Activated CD4-positive, alpha-beta T cell treated with anti-CD3 and anti-CD28 coated beads, Interleukin-10, Interleukin-2, amounts not matched to agents 100 ng/mL and 50 ng/mL, durations not matched to agents 16 hours and 8 hours (primary cell): ENCODE results near the gene ARFIP1.

Experiments used
- DNase-seq: peaks from one replicate; pipeline ENCODE4 v3.0.0-alpha.2; 2020

Gene ARFIP1

DNA sequence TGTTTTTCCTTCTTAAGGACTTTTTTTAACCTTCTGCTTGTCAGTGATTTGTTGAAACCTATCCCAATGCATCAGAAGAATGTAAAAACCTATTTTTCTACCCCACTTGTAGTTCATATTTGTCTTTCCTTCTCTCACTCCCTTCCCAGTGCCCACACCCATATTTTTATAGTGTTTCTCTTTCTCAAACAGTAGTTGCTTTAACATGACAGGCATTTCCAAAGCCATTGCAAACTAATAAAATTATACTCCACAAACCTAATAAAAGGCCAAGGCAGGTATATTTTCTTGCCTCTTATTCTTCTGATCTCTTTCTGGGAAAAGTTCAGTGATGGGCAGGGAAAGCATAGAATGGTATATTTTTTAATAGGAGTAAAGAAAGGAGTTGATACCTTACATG, 120.6 kb downstream of the ARFIP1 start:
- no peak for DNase-seq

DNA sequence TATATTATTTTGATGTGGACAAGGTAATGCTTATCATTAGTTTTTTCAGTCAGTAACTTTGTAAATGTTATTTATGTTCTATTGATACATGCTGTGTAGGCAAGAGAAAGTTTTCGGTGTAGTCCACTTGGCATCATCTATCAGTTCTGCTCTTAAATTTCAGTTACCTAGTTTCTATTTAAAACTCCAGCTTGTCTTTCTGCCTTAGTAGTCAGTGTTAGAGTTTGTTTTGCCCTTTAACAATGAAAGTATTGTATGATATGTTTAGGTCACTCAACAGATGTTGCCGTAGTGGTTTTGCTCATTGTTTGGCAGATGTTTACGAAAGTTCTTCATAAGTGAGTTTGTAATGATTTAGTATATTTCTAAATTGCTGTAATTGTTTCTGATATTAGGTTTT, 121.5 kb downstream of the ARFIP1 start:
- no peak for DNase-seq

DNA sequence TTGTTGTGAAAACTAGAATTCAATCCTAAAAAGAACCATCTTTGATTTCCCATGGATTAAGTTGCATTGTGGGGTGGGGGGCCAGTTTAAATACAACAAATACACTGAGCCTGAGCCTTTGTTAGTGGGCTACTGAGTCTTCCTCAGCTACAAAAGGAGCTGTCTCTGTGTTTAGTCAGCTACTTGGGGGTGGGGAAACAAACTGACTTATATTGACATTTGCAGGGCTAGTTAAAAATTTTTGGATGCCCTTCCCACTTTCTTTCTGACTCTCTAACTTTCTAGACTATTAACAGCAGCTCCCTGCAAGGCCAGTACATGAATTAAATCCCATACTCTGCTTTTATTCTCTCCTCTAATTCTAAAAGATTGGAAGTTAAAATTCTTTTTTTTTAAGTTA, 123.9 kb downstream of the ARFIP1 start:
- no peak for DNase-seq

DNA sequence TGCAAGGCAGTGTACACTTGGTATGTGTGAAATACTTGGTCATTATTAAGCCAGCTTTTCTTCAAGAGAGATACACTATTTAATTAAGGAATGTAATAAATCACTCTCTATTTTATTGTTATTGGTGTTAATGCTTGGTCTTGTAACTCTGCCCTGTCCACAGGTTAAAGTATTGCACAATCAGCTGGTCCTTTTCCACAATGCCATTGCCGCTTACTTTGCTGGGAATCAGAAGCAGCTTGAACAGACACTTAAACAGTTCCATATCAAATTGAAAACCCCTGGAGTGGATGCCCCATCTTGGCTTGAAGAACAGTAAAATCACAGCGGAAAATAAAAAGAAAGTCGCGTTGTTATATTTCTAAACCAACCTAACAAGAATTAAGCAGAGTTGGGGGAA, 130.1 kb downstream of the ARFIP1 start:
- no peak for DNase-seq

DNA sequence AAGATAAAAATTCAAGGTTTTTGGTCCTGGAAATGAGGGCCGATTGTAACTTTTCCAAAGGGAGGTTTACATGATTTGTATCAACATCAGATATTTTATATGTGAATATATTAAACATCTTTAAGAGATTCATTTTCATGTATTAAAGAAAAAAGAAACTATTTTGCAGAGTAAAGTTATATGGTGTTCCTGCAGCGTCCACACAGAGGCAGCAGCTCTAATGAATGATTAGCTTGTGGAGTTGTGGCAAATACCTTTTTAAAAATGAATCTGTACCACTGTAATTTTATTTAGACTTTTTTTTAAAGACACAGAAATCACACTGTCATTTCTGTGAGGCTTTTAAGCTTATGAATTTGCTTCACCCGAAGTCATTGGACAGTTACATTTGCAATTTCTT, 130.8 kb downstream of the ARFIP1 start:
- no peak for DNase-seq

DNA sequence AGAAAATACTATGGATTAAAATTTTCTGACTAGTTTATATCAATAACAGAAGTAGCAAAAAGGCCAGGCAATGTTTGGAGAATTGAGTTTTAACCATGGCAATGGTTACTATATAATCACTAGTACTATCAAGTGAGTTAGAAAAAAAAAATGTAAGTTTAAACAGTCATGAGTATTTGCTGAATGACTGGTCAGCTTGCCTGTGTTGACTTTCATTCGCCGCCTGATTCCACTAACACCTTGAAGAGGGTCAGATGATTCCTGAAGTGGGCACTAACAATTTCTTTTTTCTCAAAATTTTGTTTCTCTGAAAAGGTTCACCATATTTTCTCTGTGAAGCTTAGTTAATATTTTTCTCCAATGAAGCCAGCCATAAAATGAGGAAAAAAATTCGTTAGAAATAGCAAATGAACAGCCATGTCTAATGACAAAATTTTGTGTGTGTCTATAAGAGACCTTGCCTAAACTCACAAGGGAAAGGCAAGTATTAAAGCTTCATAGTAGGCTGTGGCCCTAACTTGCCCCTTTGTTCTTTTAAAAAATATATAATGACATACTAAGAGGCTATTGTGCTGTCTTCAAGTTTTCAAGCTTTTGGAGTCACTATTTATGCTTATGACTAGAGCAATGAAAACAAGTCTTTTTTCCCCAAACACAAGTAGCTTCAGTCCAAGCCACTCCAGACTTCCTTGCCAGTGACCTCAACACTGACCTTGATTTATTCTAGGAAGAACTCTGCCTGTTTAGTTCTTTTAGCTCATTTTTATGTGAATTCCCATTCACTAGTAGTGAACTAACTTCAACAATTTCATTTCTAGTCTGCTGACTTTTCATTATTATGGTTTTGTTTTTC, 138.0 kb downstream of the ARFIP1 start:
- no peak for DNase-seq

DNA sequence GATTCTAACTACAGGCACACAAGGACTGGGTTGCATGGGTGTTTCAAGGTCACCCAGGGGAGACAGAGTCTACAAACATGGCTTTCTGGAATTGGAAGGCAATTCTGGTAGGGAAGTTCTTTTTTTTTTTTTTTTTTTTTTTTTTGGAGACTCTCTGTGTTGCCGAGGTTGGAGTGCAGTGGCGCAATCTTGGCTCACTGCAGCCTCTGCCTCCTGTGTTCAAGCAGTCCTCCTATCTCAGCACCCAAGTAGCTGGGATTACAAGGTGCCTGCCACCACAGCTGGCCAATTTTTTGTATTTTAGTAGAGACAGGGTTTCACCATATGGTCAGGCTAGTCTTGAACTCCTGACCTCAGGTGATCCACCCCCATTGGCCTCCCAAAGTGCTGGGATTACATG, 140.1 kb downstream of the ARFIP1 start:
- no peak for DNase-seq

DNA sequence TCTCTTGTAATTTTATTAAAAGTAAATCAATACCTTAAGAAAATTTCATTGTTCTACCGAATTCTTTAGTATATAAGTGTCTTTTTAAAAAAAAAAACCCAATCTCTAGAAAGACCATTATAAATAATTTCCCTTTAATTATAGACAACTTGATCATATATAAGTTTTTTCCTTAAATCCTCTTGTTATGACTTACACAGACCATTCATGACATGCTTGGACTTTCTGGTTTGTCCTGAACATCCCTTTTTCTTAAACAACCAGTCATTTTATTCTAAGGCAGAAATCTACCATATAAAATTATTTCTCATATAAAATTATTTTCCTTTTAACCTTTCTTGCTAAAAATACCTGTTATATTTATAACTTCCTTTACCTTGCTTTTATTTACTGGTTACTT, 141.0 kb downstream of the ARFIP1 start:
- no peak for DNase-seq

GRCh38 chr4:152921284-152921683, 141.5 kb downstream of the ARFIP1 start:
- DNase-seq = no peak

- no peak for DNase-seq
Measured at GRCh38 chr4:152925851-152926250, 146.1 kb downstream of the ARFIP1 start.

DNA sequence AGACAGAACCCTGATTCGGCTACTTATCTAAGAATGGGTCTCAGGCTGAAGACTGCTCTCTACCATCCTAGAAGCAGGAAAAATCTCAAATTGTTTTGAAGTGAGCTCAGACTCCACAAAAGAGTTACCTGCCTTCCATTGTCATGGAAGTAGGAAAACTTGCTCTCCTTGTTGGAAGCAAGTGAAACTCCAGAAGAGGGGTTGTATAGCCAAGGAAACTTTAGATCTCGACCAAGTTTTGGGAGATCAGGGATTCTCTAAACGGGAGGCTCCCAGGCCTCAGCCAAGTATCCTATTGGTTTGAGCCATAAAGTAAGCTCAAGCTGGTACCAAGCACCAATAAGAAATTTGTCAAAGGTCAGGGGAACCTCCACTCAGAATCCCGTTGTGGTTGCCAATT, 147.2 kb downstream of the ARFIP1 start:
- no peak for DNase-seq

DNA sequence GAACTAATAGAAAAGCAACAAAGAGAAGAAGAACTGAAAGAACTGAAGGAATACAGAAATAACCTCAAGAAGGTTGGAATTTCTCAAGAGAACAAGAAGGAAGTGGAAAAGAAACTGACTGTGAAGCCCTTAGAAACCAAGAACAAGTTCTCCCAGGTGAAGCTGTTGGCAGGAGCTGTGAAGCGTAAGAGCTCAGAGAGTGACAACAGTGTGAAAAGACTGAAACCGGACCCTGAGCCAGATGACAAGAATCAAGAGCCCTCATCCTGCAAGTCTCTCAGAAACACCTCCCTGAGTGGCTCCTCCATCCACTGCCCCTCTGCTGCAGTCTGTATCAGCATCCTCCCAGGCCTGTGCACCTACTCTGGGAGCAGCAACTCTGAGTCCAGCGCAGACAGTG, 148.0 kb downstream of the ARFIP1 start:
- DNase-seq = no peak

- no peak for DNase-seq
Measured at GRCh38 chr4:152928286-152928685, 148.5 kb downstream of the ARFIP1 start.

DNA sequence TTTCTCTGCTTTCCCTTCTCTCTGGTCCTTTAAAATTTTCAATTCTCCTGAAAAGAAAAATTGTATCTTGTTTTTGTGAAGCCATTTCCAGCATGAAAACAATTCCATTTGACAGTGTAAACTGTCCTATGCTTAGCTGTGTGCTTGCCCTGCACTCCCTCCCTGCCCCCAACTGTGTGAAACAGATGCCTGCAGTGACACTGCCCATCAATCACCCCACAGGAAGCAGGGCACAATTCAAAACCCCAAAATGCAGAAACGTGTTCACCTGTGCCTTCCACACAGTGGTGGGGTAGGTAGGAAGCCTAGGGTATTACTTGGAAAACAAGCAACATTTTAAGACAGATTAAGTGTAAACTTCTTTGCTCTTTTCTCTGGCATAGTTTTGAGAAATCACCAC, 150.1 kb downstream of the ARFIP1 start:
- DNase-seq = no peak

GRCh38 chr4:152935143-152935542, 155.4 kb downstream of the ARFIP1 start:
- DNase-seq = peak; percentile 30

GRCh38 chr4:152935631-152936445, 156.1 kb downstream of the ARFIP1 start, which contains the start of gene FHDC1:
FHDC1 (plus strand) TSS chr4:152936323; CDS start chr4:152943058, 6,735 bp downstream.
- peak; percentile 7 for DNase-seq

DNA sequence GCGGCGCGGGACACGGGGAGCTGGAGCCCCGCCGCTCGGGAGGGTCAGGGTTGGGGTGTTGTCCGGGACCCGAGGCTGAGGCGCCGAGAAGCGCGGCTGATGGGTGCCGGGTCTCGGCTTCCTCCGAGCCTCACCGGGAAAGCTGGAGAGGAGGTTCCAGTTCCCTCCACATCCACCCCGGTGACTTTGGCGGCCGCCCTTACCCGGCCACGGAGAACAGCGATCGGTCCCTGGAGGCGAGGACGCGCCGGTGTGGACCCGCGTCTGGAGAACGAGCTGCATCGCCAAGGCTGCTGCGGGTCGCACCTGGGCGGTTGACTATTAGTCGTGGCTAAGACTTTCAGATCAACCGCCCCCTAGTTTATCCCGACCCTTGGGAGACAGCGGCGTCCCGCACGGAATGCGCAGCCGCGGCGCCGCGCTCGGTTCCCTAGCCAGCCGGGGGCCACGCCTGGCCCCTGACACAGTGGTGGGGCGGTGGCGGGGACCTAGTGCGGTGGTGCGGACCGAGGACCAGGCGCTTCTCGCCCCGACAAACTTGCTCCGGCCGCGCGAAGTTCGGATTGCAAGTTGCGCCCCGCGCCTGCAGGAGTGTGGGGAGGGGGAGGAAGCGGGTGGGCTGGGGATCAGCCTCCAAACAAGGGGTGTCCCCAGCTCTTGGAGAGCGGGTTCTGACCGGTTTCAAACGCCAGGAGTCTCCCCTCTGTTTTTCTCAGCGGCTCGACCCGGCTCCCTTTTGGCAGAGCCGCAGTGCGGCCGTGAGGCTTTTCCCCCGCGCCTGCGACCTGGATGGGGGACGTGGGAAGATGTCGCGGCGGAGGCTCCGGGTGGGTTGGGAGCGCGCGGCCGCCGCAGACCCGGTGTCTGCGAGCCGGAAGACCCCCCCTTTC, 156.9 kb downstream of the ARFIP1 start:
- peak; percentile 11 for DNase-seq

GRCh38 chr4:152937336-152938236, 157.8 kb downstream of the ARFIP1 start:
- peak; percentile 1 for DNase-seq

- DNase-seq = no peak
Measured at GRCh38 chr4:152938237-152938947, 158.6 kb downstream of the ARFIP1 start.

- no peak for DNase-seq
Measured at GRCh38 chr4:152939621-152940020, 159.9 kb downstream of the ARFIP1 start.

DNA sequence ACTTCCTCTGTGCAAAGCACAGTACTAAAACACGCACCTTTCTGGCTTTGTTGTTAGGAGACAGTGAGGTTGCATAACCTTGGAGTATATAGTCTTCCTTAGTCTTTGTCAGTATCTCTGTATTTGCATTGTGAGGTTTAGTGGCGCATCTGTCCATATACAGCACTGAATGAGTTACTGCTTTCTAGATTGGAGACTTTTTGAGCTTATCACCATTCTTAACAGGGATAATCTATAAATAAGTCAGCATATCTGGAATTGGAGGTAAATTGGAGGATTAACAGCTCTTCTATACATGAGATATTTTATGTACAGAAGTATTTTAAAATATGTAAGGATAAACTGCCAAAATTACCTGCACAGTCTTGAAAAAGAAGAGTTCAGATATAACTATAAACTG, 160.7 kb downstream of the ARFIP1 start:
- no peak for DNase-seq
